NCI-H1105 treated with DMSO at 0.1 percent for 48 hours (cell line): ENCODE data around the gene HAO2.
A peak's percentile ranks its signal among the peaks of the same experiment; 100 is the strongest.
"Not testable (repeated sequence)": the region's sequence is repeated elsewhere in the genome, so short reads cannot be mapped to it uniquely, and the experiment has no call there.

Experiments used
- DNase-seq: peaks from one replicate; lab custom pipeline; 2025; lab: John Stamatoyannopoulos, UW

HAO2 gene

DNA sequence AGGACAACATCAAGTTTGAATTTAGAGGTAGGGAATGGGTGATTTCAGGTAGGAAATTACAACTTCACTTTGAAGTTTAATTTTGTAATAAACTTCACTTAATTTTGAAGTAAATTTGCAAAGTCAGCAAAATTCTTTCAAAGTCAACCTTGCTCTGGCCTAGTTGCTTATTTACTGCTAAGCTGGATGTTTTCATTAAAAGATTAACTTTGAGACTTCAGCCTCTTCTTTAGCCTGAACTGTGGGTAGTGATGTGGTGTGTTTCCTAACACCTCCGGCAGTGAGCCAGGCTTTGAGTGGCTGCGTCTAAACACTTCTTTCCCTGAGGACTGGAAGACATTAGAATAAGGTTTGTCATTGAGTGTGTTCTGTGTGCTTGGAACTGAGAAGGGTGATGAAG, at the start of gene HAO2:
Gene HAO2 (plus strand): TSS at position 232 of the 400 bp plus-strand sequence. CDS start 12,301 bp downstream, outside the sequence.
- no peak for DNase-seq

DNA sequence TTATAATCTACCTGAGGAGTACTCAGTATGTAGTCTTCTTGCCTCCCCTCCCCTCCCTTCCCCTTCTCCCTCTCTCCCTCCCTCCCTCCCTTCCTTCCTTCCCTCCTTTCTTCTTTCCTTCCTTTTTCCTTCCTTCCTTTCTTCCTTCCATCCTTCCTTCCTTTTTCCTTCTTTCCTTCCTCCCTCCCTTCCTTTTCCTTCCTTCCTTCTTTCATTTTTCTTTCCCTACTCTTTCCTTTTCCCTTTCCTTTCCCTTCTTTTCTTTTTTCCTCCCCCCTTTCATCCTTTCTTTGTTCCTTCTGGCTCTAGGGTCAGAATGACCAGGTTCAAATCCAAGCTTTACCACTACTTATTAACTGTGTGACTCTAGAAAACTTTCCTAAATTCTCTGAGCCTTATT, 48.5 kb upstream of the HAO2 start:
- no peak for DNase-seq

DNA sequence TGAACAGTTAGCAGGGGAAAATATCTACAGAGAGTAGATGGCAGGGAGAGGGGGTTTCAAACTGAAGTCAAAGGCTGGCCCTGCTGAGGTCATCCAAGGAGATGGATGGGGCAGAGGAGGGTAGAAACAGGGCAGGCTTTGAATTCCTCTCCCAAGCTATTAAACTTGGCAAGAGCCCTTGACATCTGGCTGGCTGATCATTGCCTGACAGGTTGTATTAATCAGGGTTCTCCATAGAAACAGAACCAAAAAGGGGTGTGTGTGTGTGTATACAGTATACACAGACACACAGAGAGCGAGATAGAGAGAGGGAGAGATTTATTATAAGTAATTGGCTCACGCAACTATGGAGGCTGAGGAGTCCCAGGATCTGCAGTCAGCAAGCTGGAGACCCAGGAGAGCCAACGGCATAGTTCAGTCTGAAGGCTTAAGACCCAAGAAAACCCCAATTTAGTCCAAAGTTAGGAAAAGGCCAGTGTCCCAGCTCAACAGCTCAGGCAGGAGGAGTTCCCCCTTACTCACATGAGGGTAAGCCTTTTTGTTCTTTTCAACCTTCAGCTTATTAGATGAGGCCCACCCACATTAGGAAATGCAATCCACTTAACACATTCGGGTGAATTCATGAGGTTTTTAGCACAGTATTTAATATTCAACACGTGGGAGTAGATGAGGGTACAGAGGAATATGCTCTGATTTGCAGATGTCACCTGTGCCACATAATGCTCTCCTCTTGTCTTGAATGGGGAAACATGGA, 46.7 kb upstream of the HAO2 start:
- DNase-seq: no peak

DNA sequence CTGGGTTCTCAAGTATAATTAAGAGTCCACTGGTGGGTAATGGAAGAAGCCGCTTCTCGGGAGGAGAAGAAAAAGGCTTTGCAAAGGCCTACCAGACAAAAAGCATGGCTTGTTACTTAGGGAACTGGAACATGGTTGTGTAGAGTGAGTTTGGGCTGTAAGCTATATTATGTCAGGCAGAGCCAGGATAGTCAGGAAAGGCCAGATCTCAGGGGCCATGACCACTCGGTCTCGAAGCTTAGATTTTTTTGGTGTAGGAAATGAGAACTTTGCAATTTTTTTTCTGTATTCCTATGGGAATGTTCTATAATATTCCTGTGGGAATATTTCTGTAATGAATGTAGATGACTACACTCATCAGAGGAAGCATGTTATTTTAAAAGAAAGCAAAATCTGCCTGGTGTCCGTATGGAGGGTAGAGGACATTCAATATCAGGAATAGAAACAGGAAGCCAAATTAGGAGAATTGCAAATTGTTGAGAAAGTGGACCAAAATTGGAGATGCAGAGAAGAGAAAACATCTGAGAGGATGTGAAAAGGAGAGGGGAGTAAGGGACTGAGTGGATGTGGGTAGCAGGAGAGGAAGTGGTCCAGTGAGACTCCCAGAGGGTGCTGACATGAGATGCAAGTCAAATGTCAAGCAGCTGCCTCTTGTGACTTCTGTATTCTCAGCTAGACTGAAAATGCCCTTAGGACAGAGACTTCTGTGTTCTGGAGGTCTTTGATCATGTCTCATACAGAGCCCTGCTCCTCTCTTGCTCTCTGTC, 45.2 kb upstream of the HAO2 start:
- DNase-seq: no peak

DNA sequence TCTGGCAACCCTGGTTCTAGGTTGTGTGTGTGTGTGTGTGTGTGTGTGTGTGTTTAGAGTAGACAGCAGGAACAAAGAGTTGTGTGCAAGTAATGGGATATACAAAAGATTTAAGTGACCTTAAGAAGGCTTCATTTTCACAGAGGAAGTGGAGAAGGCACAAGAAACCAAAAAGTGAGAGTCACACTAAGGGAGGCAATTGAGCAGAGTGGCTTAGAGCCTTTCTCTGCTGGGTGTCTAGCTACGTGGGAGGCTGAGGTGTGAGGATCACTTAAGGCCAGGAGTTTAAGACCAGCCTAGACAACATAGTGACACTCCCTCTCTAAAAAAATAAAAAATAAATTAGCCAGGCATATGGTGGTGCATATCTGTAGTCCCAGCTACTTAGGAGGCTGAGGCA, 44.4 kb upstream of the HAO2 start:
- no peak for DNase-seq

DNA sequence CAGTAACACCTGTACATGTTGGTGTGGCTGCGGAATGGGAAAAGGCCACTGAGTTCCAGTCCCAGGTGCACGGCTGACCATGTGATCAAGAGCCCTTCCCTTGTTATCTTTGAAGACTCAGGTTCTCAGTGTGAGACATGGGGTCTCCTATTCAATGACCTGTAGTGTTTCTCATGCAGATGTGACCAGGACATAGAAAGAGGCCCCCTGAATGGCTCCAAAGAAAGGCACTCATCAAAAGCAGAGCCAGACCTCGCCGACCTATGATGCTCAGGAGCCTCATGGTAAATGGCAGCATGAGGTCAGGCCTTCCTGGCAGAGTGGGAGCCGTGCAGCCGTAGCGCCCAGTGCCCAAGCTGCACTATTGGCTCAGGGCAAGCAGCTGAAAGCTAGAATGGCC, 42.3 kb upstream of the HAO2 start:
- DNase-seq: no peak

DNA sequence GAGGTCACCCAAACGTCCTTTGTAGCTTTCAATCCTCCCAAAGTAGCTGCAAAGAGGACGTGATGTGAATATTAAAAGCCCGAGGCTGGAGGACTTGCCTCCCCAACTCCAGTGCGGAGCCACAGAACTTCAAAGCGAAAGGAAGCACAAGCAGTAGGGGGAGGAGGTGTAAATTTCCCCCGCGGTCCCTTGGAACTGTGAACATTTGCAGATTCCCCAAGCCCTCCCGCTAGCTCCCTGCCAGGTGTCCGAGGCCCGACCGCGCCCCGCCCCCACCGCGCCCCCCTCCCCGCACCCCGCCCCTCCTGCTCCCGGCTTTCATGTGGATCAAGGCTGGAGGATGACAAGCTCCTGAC, 41.5 kb upstream of the HAO2 start:
- no peak for DNase-seq

DNA sequence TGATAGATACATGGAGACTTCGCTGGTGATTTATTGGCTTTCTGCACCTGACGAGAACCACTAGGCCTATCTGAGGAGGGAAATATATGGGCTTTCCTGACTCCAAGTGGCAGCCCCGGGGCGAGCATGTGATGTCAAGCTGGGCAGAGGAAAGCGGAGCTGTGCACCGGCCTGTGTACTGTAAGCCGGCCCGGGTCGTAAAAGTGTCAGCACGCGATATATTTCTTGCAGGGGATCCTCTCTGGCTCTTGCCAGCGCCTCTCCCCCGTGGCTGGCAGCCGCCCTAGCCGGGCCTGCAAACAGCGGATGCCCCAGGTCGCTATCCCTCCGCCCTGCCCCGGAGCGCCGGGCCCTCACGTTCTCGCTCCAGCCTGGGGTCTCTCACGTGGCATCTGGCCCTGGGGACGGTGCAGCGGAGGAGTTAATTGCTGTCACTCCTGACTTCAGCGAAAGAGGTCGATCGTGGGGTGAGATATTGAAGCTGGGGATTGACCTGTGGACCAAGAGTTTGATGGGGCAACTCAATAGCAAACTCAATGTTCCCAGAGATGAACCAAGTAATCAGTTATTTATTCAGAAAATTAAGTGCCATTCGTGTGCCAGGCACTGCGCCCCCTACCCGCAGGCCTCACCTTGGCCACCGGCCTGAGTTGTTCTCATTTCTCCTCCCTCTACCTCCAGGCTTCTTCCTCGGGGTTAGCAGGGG, 41.0 kb upstream of the HAO2 start:
- peak; percentile 75 for DNase-seq

DNA sequence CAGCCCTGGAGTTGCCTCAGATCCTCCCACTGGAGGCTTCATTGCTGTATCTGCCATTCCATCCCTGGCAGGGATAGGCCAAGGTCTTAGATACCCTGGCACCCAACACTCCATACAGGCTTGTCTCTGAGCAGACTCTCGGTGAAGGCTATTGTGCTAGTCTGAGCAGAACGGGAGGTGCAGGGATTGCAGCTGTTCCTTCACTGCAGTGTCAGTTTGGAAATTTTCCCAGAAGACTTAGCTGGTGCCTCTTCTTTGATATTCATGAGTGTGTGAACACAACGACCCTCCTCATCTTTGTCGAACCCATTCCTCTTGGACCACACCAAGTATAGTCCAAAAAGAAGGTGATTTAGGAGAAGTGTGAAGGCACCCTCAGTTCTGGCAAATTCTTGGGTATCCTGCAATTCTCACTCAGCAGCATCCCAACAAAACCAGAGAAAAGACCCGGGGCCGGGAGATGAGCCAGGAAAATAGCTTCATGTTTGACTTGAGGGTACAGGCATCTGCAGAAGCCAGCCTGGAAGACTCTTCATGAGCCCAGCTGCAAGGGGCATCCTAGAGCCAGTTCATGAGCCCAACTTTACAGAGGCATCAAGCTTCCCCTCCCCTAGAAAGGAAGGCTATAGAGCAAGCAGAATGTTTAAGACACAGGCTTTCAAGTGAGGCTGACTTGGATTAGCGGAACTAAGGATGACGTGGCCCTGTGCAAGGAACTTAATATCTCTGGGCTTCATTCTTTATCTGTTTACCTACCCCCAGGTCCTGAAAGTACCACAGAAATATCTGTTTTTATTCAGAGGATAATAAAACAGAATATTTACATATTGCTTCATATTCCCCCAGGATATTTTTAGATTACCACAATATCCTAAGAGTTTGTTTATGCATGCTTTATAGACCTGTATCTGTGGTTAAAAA, 38.8 kb upstream of the HAO2 start:
- no peak for DNase-seq

DNA sequence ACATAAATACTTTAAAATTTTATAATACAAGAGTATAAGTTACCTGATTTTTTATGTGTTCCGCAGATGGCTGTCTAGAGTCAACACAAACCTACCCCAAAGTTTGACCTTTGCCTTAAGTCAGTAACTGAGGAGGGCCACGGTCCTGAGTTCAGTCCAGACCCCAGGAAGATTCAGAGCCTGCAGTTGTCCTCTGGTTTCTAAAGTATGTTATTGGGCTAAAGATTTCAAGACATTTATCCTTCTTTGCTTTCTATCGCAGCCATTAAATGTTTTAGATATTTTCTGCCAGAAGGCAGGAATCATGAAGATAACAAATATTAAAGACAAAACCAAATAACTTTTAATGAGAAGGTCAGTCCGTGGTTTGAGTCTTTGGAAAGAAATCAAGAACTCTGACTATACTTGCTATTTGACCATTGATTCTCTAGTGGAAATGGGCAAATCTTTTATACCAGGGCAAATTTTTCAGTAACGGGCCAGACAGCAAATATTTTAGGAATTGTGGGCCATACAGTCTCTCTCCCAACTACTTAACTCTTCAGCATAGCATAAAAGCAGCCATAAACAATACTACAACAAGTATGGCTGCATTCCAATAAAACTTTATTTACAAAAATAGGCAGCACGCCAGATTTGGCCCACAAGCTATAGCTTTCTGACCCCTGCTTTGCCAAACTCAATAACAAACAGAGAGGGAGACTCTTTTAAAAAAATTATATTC, 38.0 kb upstream of the HAO2 start:
- DNase-seq: no peak

DNA sequence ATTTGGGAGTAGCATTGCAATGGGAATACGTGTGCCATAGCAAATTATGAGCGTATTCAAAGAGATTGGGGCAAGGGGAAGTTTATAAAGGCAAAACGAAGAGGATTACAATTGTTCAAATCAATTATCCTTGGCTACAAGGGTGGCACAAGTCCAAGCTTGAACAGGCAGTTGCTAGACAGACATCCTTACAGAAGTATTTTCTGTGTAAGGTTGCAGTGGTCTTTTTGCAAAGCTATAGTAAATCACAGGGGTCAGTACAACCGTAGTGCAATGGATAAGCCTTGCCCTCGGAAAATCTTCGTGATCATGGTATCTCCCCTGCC, 37.4 kb upstream of the HAO2 start:
- no peak for DNase-seq

DNA sequence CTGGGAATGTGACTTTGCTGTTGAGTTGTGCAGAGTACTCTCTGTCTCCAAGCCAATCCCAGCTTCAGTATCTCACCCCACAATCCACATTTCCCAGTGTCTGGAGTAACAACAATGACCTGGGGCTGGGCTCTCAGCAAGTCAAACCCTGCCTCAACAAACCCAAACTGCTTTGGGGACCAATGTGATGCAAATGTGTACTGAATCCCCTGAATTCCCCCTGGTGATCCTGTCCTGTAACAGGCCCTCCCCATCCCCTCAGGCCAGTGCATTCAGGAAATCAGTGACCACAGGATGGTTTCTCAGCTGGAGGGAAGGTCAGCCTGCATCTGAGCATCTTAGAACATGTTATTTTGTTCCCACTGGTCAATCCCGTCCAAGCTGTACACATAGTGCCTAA, 36.7 kb upstream of the HAO2 start:
- DNase-seq: no peak

DNA sequence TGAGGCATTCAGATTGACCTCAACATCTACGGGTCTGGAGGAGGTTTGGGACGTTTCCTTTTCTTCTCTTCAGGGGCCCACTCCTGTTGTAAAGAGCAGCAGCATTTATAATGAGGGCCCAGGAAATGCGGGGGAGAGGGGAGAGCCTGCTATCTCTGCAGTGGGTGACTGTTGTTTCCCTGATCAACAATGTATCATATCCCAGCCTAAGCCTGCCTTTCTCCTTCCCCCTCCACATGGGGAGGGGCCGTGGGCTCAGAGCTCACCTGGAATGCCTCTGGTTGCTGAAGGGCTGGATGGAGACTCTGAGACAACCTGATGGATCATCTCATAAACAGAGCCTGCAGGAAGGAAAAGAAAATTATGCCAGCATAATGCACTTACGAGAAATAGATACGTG, 36.0 kb upstream of the HAO2 start:
- DNase-seq: no peak

DNA sequence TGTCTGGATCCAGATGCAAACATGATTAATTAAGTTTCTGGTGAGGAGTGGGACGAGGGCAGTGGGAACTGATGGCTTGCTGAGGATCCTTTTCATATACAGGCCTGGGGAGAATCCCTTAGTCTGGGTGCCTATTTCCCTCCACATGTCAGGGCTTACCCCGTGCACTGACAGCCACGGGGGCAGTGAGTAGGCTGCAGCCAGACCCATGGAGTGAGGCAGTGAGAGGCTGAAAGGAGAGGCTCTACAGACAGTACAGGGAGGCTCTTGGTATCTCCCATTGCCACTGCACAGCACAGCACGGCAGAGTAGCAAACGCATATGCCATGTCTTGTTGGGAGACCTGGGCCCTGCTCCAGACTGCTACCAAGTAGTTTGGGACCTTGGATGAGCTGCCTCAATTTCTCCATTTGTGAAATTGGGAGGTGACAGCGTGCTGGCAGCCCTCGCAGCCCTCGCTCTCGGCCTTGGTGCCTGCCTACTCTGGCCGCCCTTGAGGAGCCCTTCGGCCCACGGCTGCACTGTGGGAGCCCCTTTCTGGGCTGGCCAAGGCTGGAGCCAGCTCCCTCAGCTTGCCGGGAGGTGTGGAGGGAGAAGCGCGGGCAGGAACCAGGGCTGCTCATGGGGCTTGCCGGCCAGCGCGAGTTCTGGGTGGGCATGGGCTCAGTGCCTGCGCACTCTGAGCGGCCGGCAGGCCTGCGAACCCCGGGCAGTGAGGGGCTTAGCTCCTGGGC, 35.3 kb upstream of the HAO2 start:
- DNase-seq: no peak

DNA sequence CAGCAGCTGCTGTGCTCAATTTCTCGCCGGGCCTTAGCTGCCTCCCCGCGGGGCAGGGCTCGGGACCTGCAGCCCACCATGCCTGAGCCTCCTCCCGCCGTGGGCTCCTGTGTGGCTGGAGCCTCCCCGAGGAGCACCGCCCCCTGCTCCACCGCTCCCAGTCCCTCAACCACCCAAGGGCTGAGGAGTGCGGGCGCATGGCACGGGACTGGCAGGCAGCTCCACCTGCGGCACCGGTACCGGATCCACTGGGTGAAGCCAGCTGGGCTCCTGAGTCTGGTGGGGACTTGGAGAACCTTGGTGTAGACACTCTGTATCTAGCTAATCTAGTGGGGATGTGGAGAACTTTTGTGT, 34.7 kb upstream of the HAO2 start:
- not testable (repeated sequence) for DNase-seq

DNA sequence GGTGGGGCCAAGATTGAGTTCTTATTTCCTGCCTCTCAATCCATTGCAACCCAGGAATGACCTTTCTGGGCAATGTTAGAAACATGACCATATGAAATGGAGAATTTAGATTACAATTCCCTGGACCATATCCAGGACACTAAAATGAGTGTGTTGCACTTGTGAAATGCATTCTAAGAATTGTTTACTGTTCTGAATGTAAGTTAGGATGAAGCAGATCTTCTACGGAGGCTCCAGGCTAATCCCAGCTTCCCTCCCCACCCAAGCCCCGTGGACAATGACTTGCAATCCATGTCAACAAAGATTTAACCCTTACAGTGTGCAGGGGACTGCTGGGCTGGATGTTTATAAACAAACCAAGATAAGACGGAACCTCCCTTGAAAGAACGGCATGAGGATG, 31.7 kb upstream of the HAO2 start:
- no peak for DNase-seq

DNA sequence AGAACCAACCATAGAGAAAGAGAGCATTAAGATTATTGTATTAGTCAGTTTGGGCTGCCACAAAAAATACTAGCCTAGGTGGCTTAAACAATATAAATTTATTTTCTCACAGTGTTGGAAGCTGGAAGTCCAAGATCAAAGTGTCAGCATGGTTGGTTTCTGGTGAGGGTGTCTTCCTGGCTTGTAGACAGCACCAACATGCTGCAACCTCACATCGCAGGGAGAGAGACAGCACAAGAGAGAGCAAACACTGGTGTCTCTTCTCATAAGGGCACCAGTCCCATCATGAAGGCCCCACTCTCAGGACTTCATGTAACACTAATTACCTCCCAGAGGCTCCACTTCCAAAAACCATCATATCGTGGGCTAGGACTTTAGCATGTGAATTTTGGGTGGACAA, 30.6 kb upstream of the HAO2 start:
- DNase-seq: no peak

DNA sequence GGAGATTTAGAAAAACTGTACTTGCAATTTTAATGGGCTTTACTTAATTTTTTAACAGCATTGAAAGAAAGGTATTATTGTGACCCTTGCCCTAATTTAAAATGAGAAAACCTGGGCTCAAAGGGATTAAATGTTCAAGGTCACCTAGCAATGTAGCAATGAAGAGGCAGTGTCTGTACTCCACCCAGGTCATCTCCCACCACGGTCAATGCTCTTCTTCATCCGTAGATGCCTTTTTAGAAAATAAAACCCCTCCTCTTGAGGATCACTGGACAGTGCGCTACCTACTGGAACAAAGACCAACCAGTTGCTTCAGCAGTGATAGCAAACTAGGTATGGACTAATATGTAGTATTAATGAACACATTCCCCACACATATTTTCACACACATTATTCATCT, 29.8 kb upstream of the HAO2 start:
- no peak for DNase-seq

DNA sequence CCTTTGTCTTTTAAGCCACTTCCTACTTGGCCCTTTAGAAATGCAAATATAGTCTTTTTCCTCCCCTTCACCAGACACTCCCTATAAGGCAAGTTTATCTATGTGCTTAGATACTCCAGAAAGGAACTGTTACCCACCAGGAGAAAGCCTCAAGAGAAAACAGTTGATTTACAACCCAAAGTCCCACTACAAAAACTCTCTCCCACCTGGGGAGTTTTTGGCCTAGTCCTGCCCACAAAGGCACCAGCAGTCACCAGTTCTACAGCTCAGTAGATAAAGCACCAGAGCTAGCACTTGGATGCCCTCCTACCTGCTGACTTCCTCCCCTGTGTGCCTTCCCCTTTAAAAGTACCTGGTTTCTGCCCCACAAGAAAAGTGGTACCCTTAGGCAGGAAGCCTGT, 27.7 kb upstream of the HAO2 start:
- no peak for DNase-seq

DNA sequence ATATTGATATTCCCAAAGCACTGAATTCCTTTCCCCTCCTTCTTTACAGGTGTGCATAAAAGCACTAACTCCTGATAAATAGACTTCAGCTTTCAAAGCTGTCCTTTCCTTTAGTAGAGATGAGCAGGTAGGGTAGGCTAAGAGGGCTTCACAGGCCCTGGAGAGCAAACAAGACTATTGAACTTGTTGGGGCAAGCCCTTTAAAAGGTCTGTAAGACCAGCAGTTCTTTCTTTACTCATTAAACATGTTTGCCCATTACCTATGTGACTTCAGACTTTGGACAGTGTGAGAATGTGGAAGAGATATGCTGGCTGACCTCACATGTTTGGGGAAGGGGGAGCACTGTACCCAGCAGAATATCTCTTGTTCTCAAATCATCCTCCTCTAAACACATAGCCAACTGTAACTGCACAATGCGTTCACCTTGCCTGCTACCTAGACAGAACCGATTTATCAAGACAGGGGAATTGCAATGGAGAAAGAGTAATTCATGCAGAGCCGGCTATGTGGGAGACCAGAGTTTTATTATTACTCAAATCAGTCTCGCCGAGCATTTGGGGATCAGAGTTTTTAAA, 27.1 kb upstream of the HAO2 start:
- peak; percentile 52 for DNase-seq

DNA sequence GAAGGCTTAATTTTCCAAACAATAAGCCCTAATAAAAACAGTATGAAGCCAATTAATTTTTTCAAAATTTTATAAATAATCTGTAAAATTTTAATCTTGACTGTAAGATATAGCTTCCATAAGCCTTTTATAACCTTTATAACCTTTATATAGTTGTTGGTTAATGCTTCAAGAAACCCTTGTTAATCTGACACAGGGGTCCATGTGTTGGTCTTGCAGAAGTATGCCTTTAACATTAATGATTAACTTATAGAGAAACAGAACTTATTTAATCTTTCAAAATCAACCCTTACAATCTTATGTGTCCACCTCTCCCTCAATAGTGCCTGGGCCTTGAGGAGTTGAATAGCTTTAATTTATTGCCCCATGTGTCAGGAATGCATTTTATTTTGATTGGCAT, 23.2 kb upstream of the HAO2 start:
- DNase-seq: no peak
